ENCODE measurements around the gene CHST15.

- TF ChIP-seq POLR2AphosphoS5 (IDR thresholded peaks at IDR 0.05; ENCODE audit: low read depth, low read length) (no peak), POLR2A (IDR thresholded peaks at IDR 0.05; ENCODE audit: low read depth, low read length) (no peak), TAF1 (IDR thresholded peaks at IDR 0.05; ENCODE audit: low read depth, low read length) (no peak)
Measured at GRCh38 chr10:124091646-124092249, 1.6 kb downstream of the CHST15 start.

Data from GM12891 (cell line).